Tibial nerve (tissue), 4 donors: ENCODE data around the gene VIP. TPM values are rescaled to one million over a fixed set of nuclear protein-coding genes. Genes with fewer than 3 reads are reported as not detected.

Experiments
- DNase-seq, 2 donors: peaks; one replicate each; pipeline ENCODE4 v3.0.0-alpha.2; 2019; ENCODE audit warnings: low spot score in 2 of 2
- H3K27ac ChIP-seq, 4 donors: fragments of 200-600 bp; sonication (generic) in 3 of 4; one replicate each; pipeline ENCODE4 v1.5.1; 2017 to 2019; ENCODE audit warnings: mild to moderate bottlenecking in 1 of 4
- H3K27me3 ChIP-seq, 2 donors: fragments of 200-600 bp; sonication (generic) in 1 of 2; one replicate each; pipeline versions ENCODE4 v1.5.1 to v1.6.0; 2017 to 2019
- H3K36me3 ChIP-seq, 3 donors: fragments of 200-600 bp; sonication (generic); one replicate each; pipeline ENCODE4 v1.5.1; 2018 to 2019
- H3K4me1 ChIP-seq, 4 donors: fragments of 200-600 bp; sonication (generic) in 3 of 4; one replicate each; pipeline ENCODE4 v1.5.1; 2017 to 2019
- H3K4me3 ChIP-seq, 4 donors: fragments of 200-600 bp; sonication (generic) in 3 of 4; one replicate each; pipeline ENCODE4 v1.5.1; 2017 to 2019; ENCODE audit warnings: mild to moderate bottlenecking in 1 of 4, moderate library complexity in 1 of 4
- H3K9me3 ChIP-seq, 4 donors: fragments of 200-600 bp; sonication (generic) in 3 of 4; one replicate each; pipeline ENCODE4 v1.5.1; 2017 to 2019
- CTCF ChIP-seq, 5 experiments: fragments of 200-600 bp in 3 of 5; fragments of 450-650 bp in 2 of 5; sonication (generic) in 3 of 5; IDR thresholded peaks; one replicate each; pipeline ENCODE4 v1.5.1; 2016 to 2019; ENCODE audit warnings: antibody characterized with exemption in 5 of 5, mild to moderate bottlenecking in 3 of 5, moderate library complexity in 2 of 5
- EP300 ChIP-seq, 2 donors: sonication (generic); formaldehyde crosslinking; IDR thresholded peaks; one replicate each; pipeline ENCODE4 v1.6.1; 2017; ENCODE audit warnings: antibody characterized with exemption in 2 of 2, mild to moderate bottlenecking in 1 of 2
- POLR2A ChIP-seq, 2 donors: fragments of 450-650 bp; IDR thresholded peaks; one replicate each; pipeline ENCODE4 v1.6.1; 2017; ENCODE audit warnings: antibody characterized with exemption in 2 of 2, mild to moderate bottlenecking in 2 of 2, moderate library complexity in 2 of 2
- total RNA-seq, 4 donors: library from RNA; depleted of rRNA; stranded (reverse); fragments of >200 nt; gene quantifications; one replicate each; pipeline ENCODE4 v1.1.0, GENCODE V29; 2016

VIP gene
- total RNA-seq, 4 donors from 2014 or later, result 0.39 to 3.5 (median 0.93) TPM

- H3K9me3 ChIP-seq, result no peaks in the 10 kb centered on the region
- no peaks in the 10 kb centered on the region for H3K27me3 ChIP-seq
- H3K4me1 ChIP-seq, result no peaks in the 10 kb centered on the region
- no peak overlapping the region for H3K4me3 ChIP-seq
- H3K27ac ChIP-seq, result no peak overlapping the region
- DNase-seq, result no peak
- H3K36me3 ChIP-seq, result no peaks in the 10 kb centered on the region
- TF ChIP-seq EP300 (IDR thresholded peaks at IDR 0.05), result no peak
- no peak for TF ChIP-seq POLR2A (IDR thresholded peaks at IDR 0.05)
- TF ChIP-seq CTCF (IDR thresholded peaks at IDR 0.05), result no peak
Observed at GRCh38 chr6:152804150-152804549, 53.6 kb downstream of the VIP start.

Other genes starting within 250 kb of the VIP start
- 100 to 1,000 TPM; 120 to 163 (median 137) TPM for gene SYNE1, start 113.4 kb upstream of the VIP start, total RNA-seq
- 10 to 100 TPM; 13.6 to 31.2 (median 21.2) TPM for gene MYCT1, start 52.9 kb upstream of the VIP start, total RNA-seq
- gene FBXO5, start 232.2 kb downstream of the VIP start, total RNA-seq, result 1 to 10 TPM in 3 of 4 donors, under 1 TPM in 1; 0.66 to 3.9 (median 1.8) TPM